ENCODE data around the gene DNAJB6. TPM values are rescaled to one million over a fixed set of nuclear protein-coding genes. Genes with fewer than 3 reads are reported as not detected.

DNAJB6 gene
- total and polyA plus RNA-seq, 2 of the 4 experiments (the other 2 are of a cell fraction) = 93.4 to 165 TPM

GRCh38 chr7:157337316-157338149 is 729 bp downstream of the DNAJB6 start:
- peaks cover 10% of the 10 kb centered on the region for H3K4me1 ChIP-seq (ENCODE audit: control insufficient read depth, insufficient read depth, low read length)
- peak overlapping the region; percentile 60 for H4K91ac ChIP-seq (ENCODE audit: insufficient read depth, low read depth, low read length)
- peak; percentile 69 for TF ChIP-seq MXI1 (IDR thresholded peaks at IDR 0.05; ENCODE audit: borderline replicate concordance, low read depth, low read length)
- TF ChIP-seq RFX5 (IDR thresholded peaks at IDR 0.05; ENCODE audit: low read depth, low read length) = no peak
- TF ChIP-seq POLR2A (IDR thresholded peaks at IDR 0.05; ENCODE audit: low read depth, low read length) = no peak; the same call in 1 of the 2 replicates
- peak; percentile 40; the same call in 1 of the 2 replicates for TF ChIP-seq MAZ (IDR thresholded peaks at IDR 0.05; ENCODE audit: borderline replicate concordance, low read depth, low read length)
- peak overlapping the region; percentile 70 for H2AK9ac ChIP-seq (replicated peaks; ENCODE audit: low read depth, low read length, poor library complexity)
- peak overlapping the region; percentile 95 for H3K4me2 ChIP-seq (ENCODE audit: low read depth, low read length)
- H3K36me3 ChIP-seq (ENCODE audit: control insufficient read depth, insufficient read depth, low read length) = peaks cover 1% of the 10 kb centered on the region; the same call in 1 of the 2 replicates
- dilution Hi-C loops (cut with HindIII; ENCODE audit: low sequenced_read_pairs, unreplicated experiment) = no loop called here
- H3K79me1 ChIP-seq (ENCODE audit: low read depth in 1 of 2, low read length in 2 of 2) = peaks cover 6 to 31% of the 10 kb centered on the region in 2 experiments; a peak in 3 of 4 replicates
- WGBS, 2 experiments (ENCODE audit: extremely low coverage in 2 of 2, insufficient read length in 1 of 2) = 0% methylated on average over 13 of the region's 59 CpGs; no CpG with 5 or more reads in 1 of the 2 experiments
- peak overlapping the region in 1 of 2 experiments; percentile 10; a peak in 1 of 4 replicates for H4K8ac ChIP-seq (ENCODE audit: low read depth in 2 of 2, low read length in 2 of 2)
- no peaks in the 10 kb centered on the region for H3K9me1 ChIP-seq (ENCODE audit: insufficient read depth, low read length)
- no TSS peak for BruUV-seq (replicated peaks)
- peak overlapping the region; percentile 49 for H2BK5ac ChIP-seq (ENCODE audit: low read depth, low read length, poor library complexity, severe bottlenecking)
- H2BK15ac ChIP-seq (ENCODE audit: low read depth, low read length) = 0 out of 3 replicates have a peak overlapping the region, but pooled peaks have one; percentile 37
- H3K27ac ChIP-seq (ENCODE audit: insufficient read depth, low read length) = peak overlapping the region; percentile 86
- peak overlapping the region; percentile 69 for H3K14ac ChIP-seq (replicated peaks; ENCODE audit: low read depth, low read length)
- ATAC-seq (ENCODE audit: low read depth) (peak; percentile 69), DNase-seq (peak; percentile 67)
- peak overlapping the region; percentile 55; the same call in 1 of the 2 replicates for H3K18ac ChIP-seq (ENCODE audit: low read depth, low read length)
- peak overlapping the region; percentile 32 for H3K23ac ChIP-seq (ENCODE audit: low read depth, low read length)
- no peak overlapping the region for H2BK20ac ChIP-seq (ENCODE audit: low read depth, low read length)
- H2AK5ac ChIP-seq (ENCODE audit: low read depth, low read length) = peak overlapping the region; percentile 48; the same call in 1 of the 2 replicates
- intact Hi-C loops (cut with micrococcal nuclease) = loop anchor here (1.0 to 10.0 kb wide), 2 partner anchors 27 to 383 kb away; no protein-coding TSS in a partner anchor
- H2BK120ac ChIP-seq (ENCODE audit: low read depth, low read length) = no peak overlapping the region
- H3K27me3 ChIP-seq (ENCODE audit: control insufficient read depth, insufficient read depth, low read length) = no peaks in the 10 kb centered on the region
- H4K20me1 ChIP-seq (ENCODE audit: insufficient read depth, low read length) = peaks cover 53% of the 10 kb centered on the region
- no peaks in the 10 kb centered on the region for H3K9me3 ChIP-seq (ENCODE audit: control insufficient read depth, insufficient read depth, low read length)
- CTCF ChIA-PET = no interaction called here
- peak overlapping the region; percentile 81 for H3K56ac ChIP-seq (ENCODE audit: extremely low read depth, insufficient read depth, low read length)
- in situ Hi-C loops (cut with MboI; ENCODE audit: low sequenced_read_pairs) = no loop called here
- POLR2A ChIA-PET (ENCODE audit: unreplicated experiment) = interaction anchor here (0.7 kb wide), 1 partner anchor 11 kb away, joined by 3 read pairs; no protein-coding TSS in a partner anchor
- H3K4me3 ChIP-seq (ENCODE audit: insufficient read depth, low read depth, low read length) = peak overlapping the region; percentile 96
- H2AFZ ChIP-seq (replicated peaks; ENCODE audit: low read length, poor library complexity) = peak overlapping the region; percentile 53
- H3K9ac ChIP-seq (ENCODE audit: low read depth, low read length) = peak overlapping the region; percentile 59
- no peak overlapping the region for H4K5ac ChIP-seq (ENCODE audit: low read depth, low read length)
- H3K4ac ChIP-seq (ENCODE audit: low read depth, low read length) = peak overlapping the region; percentile 55

Measured in IMR-90 (cell line).